H9 (cell line): ENCODE data around the gene SMIM13. TPM values are rescaled to one million over a fixed set of nuclear protein-coding genes. Genes with fewer than 3 reads are reported as not detected.

Source experiments
- DNase-seq: peaks from one replicate; pipeline ENCODE4 v3.0.0-alpha.2; 2017
- H2AFZ ChIP-seq: one replicate; pipeline ENCODE4 v1.6.1; 2013; ENCODE audit warnings: mild to moderate bottlenecking, low read length, control low read depth, moderate library complexity
- H2AK5ac ChIP-seq: 2 replicates; pipeline ENCODE4 v1.6.1; 2013; ENCODE audit warnings: low read length, control low read depth, mixed read lengths; ENCODE audit not compliant: insufficient read length
- H2BK120ac ChIP-seq: one replicate; pipeline ENCODE4 v1.6.1; 2013; ENCODE audit warnings: low read depth, mild to moderate bottlenecking, low read length, control low read depth, inconsistent platforms; ENCODE audit not compliant: poor library complexity, severe bottlenecking
- H2BK12ac ChIP-seq: 2 replicates; pipeline ENCODE4 v1.6.1; 2013; ENCODE audit warnings: low read length, control low read depth, mixed read lengths, low read depth; ENCODE audit not compliant: insufficient read length
- H2BK15ac ChIP-seq: 2 replicates; pipeline ENCODE4 v1.6.1; 2013; ENCODE audit warnings: low read depth, low read length, control low read depth
- H2BK20ac ChIP-seq: one replicate; pipeline ENCODE4 v1.6.1; 2013; ENCODE audit warnings: low read depth, mild to moderate bottlenecking, low read length, control low read depth, inconsistent platforms; ENCODE audit not compliant: poor library complexity, severe bottlenecking
- H2BK5ac ChIP-seq: 2 replicates; pipeline ENCODE4 v1.6.1; 2013; ENCODE audit warnings: low read length, control low read depth, mixed read lengths; ENCODE audit not compliant: insufficient read length
- H3K14ac ChIP-seq: 2 replicates; pipeline ENCODE4 v1.6.1; 2013; ENCODE audit warnings: low read length, control low read depth; ENCODE audit not compliant: insufficient read depth
- H3K18ac ChIP-seq: 2 replicates; pipeline ENCODE4 v1.6.1; 2013; ENCODE audit warnings: low read depth, mild to moderate bottlenecking, mixed read lengths, low read length, control low read depth; ENCODE audit not compliant: insufficient read length
- H3K23ac ChIP-seq: 2 replicates; pipeline ENCODE4 v1.6.1; 2013; ENCODE audit warnings: low read length, control low read depth, mixed read lengths, low read depth; ENCODE audit not compliant: insufficient read length
- H3K23me2 ChIP-seq: 2 replicates; pipeline ENCODE4 v1.6.1; 2013; ENCODE audit warnings: low read depth, mild to moderate bottlenecking, mixed read lengths, low read length, control low read depth; ENCODE audit not compliant: insufficient read length, poor library complexity, severe bottlenecking
- H3K27ac ChIP-seq: 2 replicates; pipeline ENCODE4 v1.5.1; 2013; ENCODE audit warnings: low read length, control low read depth, mixed read lengths, low read depth; ENCODE audit not compliant: insufficient read length
- H3K27me3 ChIP-seq: 2 replicates; pipeline ENCODE4 v1.6.1; 2013; ENCODE audit warnings: low read length, control low read depth, inconsistent platforms; ENCODE audit not compliant: insufficient read depth
- H3K4ac ChIP-seq: 2 replicates; pipeline ENCODE4 v1.6.1; 2013; ENCODE audit warnings: low read depth, mild to moderate bottlenecking, control low read depth, inconsistent platforms, low read length, moderate library complexity
- H3K4me1 ChIP-seq: 2 replicates; pipeline ENCODE4 v1.6.1; 2013; ENCODE audit warnings: low read length, control low read depth, inconsistent platforms; ENCODE audit not compliant: insufficient read depth
- H3K4me2 ChIP-seq: 2 replicates; pipeline ENCODE4 v1.6.1; 2013; ENCODE audit warnings: low read length, control low read depth, mixed read lengths; ENCODE audit not compliant: insufficient read length, insufficient read depth
- H3K56ac ChIP-seq: 2 replicates; pipeline ENCODE4 v1.6.1; 2013; ENCODE audit warnings: low read depth, mild to moderate bottlenecking, mixed read lengths, low read length, control low read depth; ENCODE audit not compliant: insufficient read length
- H3K79me1 ChIP-seq: 2 replicates; pipeline ENCODE4 v1.6.1; 2013; ENCODE audit warnings: low read depth, mild to moderate bottlenecking, moderate library complexity, low read length, control low read depth, inconsistent platforms; ENCODE audit not compliant: insufficient read depth, poor library complexity, severe bottlenecking
- H3K79me2 ChIP-seq: 2 replicates; pipeline ENCODE4 v1.6.1; 2013; ENCODE audit warnings: low read length, control low read depth, inconsistent platforms; ENCODE audit not compliant: insufficient read depth
- H3K9ac ChIP-seq: 2 replicates; pipeline ENCODE4 v1.6.1; 2013; ENCODE audit warnings: low read length, control low read depth, mixed read lengths; ENCODE audit not compliant: insufficient read length; ENCODE audit errors: extremely low read depth
- H3K9me3 ChIP-seq: one replicate; pipeline ENCODE4 v1.6.1; 2013; ENCODE audit warnings: low read depth, low read length, inconsistent platforms; ENCODE audit not compliant: control insufficient read depth
- H3T11ph ChIP-seq: one replicate; pipeline ENCODE4 v1.6.1; 2013; ENCODE audit warnings: mild to moderate bottlenecking, low read length, control low read depth, inconsistent platforms
- H4K20me1 ChIP-seq: one replicate; pipeline ENCODE4 v1.6.1; 2013; ENCODE audit not compliant: control insufficient read depth, insufficient read length, insufficient read depth
- H4K5ac ChIP-seq: 2 replicates; pipeline ENCODE4 v1.6.1; 2013; ENCODE audit warnings: low read depth, mild to moderate bottlenecking, mixed read lengths, low read length, control low read depth; ENCODE audit not compliant: insufficient read length
- H4K8ac ChIP-seq: replicated peaks from 2 replicates; pipeline ENCODE4 v1.6.1; 2013; ENCODE audit warnings: low read length, control low read depth, mixed read lengths, low read depth; ENCODE audit not compliant: insufficient read length
- H4K91ac ChIP-seq: 2 replicates; pipeline ENCODE4 v1.6.1; 2013; ENCODE audit warnings: low read depth, mild to moderate bottlenecking, moderate library complexity, mixed read lengths, low read length, control low read depth; ENCODE audit not compliant: insufficient read length
- H3K27ac Mint-ChIP-seq, 3 experiments: 2 replicates in 2 of 3; 3 replicates in 1 of 3; pipeline ENCODE4 v1.8.0; 2020 to 2021; ENCODE audit warnings: mixed read lengths in 3 of 3, mild to moderate bottlenecking in 1 of 3, moderate library complexity in 1 of 3
- H3K27me3 Mint-ChIP-seq: 2 replicates; pipeline ENCODE4 v1.8.0; 2021; ENCODE audit warnings: low read depth, mild to moderate bottlenecking, moderate library complexity, mixed read lengths
- H3K36me3 Mint-ChIP-seq, 3 experiments: 2 replicates in 2 of 3; 3 replicates in 1 of 3; pipeline ENCODE4 v1.8.0; 2020 to 2021; ENCODE audit warnings: low read depth in 3 of 3, mixed read lengths in 3 of 3; ENCODE audit not compliant: insufficient read depth in 1 of 3
- H3K4me1 Mint-ChIP-seq, 2 experiments: 2 replicates each; pipeline ENCODE4 v1.8.0; 2020; ENCODE audit warnings: mixed read lengths in 2 of 2
- H3K4me3 Mint-ChIP-seq, 2 experiments: 2 replicates in 1 of 2; 3 replicates in 1 of 2; pipeline ENCODE4 v1.8.0; 2020 to 2021; ENCODE audit warnings: mild to moderate bottlenecking in 2 of 2, mixed read lengths in 2 of 2, moderate library complexity in 1 of 2
- H3K9me3 Mint-ChIP-seq, 2 experiments: 2 replicates in 1 of 2; 3 replicates in 1 of 2; pipeline ENCODE4 v1.8.0; 2020; ENCODE audit warnings: mild to moderate bottlenecking in 2 of 2, mixed read lengths in 2 of 2, moderate library complexity in 1 of 2
- WGBS: extraction: QIAGEN DNeasy Blood & Tissue Kit; methylation state at CpG from one replicate; pipeline ENCODE4 v1.1.7; 2013; ENCODE audit warnings: missing lambda C conversion rate, low lambda C conversion rate, mixed read lengths; ENCODE audit not compliant: insufficient read length; ENCODE audit errors: extremely low coverage; 5-methylcytosine and 5-hydroxymethylcytosine counted together
- total RNA-seq: library from RNA; stranded (reverse); gene quantifications from 2 replicates; pipeline ENCODE4 v1.2.1, GENCODE V29; 2021
- TF ChIP-seq, protein P1 (sequence below): fragments of 200-600 bp; sonication (generic); conservative IDR thresholded peaks from 3 replicates; pipeline ENCODE4 v1.8.0; 2021; ENCODE audit warnings: antibody characterized with exemption, mild to moderate bottlenecking

SMIM13 gene
- total RNA-seq, 1 experiment from 2014 or later: 10.6 TPM

GRCh38 chr6:11126876-11127275 lies 33.2 kb downstream of the SMIM13 start:
- Histone ChIP-seq H2BK12ac (no peak overlapping the region), H3K4ac (no peak overlapping the region), H2AFZ (no peak overlapping the region), H3K4me2 (no peak overlapping the region), H3K56ac (no peak overlapping the region), H3K27me3 (no peaks in the 10 kb centered on the region), H3K9ac (no peak overlapping the region), H2BK5ac (no peak overlapping the region), H3K14ac (peak overlapping the region; percentile 6; the same call in 1 of the 2 replicates), H3K23me2 (no peaks in the 10 kb centered on the region), H3K79me1 (peaks cover 3% of the 10 kb centered on the region), H2BK120ac (no peak overlapping the region), H3K27ac (no peak overlapping the region), H2AK5ac (no peak overlapping the region), H3K18ac (no peak overlapping the region), H3T11ph (no peak overlapping the region), H4K8ac (no peak overlapping the region), H4K20me1 (no peaks in the 10 kb centered on the region), H2BK15ac (no peak overlapping the region), H3K23ac (no peak overlapping the region), H2BK20ac (no peak overlapping the region), H3K79me2 (peaks cover 5% of the 10 kb centered on the region; the same call in 1 of the 2 replicates), H4K91ac (no peak overlapping the region), H3K9me3 (no peaks in the 10 kb centered on the region), H3K4me1 (peaks cover 6% of the 10 kb centered on the region; the same call in 1 of the 2 replicates), H4K5ac (no peak overlapping the region)
- Mint-ChIP-seq H3K4me3 (no peak overlapping the region), H3K36me3 (peaks cover 2 to 10% (median 9%) of the 10 kb centered on the region in 3 experiments; a peak in 5 of 7 replicates), H3K4me1 (peaks cover 21 to 27% of the 10 kb centered on the region in 2 experiments), H3K27me3 (no peaks in the 10 kb centered on the region), H3K27ac (0 out of 7 replicates have a peak overlapping the region, but pooled peaks of 1 of the 3 experiments have one; percentile 25), H3K9me3 (no peaks in the 10 kb centered on the region)
- TF ChIP-seq, protein P1, sequence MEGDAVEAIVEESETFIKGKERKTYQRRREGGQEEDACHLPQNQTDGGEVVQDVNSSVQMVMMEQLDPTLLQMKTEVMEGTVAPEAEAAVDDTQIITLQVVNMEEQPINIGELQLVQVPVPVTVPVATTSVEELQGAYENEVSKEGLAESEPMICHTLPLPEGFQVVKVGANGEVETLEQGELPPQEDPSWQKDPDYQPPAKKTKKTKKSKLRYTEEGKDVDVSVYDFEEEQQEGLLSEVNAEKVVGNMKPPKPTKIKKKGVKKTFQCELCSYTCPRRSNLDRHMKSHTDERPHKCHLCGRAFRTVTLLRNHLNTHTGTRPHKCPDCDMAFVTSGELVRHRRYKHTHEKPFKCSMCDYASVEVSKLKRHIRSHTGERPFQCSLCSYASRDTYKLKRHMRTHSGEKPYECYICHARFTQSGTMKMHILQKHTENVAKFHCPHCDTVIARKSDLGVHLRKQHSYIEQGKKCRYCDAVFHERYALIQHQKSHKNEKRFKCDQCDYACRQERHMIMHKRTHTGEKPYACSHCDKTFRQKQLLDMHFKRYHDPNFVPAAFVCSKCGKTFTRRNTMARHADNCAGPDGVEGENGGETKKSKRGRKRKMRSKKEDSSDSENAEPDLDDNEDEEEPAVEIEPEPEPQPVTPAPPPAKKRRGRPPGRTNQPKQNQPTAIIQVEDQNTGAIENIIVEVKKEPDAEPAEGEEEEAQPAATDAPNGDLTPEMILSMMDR: no peak
- WGBS: no CpG with 5 or more reads among the region's 2 CpGs
- peak; percentile 66 for DNase-seq
